NCI-H2227 treated with DMSO at 0.1 percent for 48 hours (cell line): ENCODE results near the gene EPHB1.

Experiments
- DNase-seq: peaks from one replicate; lab custom pipeline; 2025; lab: John Stamatoyannopoulos, UW

Gene EPHB1

DNA sequence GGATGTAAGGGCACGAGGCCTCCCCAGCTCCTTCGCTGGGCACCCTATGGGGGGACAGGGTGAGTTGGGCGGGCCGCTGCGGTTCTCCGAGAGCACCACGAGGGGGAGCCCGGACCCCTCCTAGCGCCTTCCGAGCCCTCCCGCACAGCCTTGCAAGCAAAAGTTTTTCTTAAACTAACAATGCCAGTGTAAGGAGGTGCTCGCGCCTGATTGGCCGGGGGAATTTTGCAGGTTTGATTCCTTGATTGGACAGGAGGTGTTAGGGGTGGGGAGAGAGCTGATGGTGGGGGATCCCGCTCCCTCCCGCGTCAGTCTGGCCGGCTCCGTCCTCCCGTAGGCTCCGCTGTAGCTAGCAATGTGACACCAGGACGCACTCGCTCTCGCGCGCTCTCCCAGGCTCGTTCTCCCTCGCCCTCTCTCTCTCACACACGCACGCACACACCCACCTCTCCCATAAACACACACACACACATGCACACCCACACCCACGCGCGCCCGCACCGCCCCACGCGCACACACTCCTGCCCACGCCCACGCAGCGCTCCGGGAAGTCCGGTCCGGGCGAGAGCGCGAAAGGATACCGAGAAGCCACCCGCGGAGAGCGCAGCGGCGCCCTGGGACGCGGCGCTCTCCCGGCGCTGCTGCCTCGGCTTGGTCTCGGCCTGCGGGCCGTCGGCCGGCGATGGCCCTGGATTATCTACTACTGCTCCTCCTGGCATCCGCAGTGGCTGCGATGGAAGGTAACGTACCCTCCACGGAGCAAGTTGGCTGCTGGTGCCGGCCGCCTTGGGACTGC lies at the start of gene EPHB1:
Gene EPHB1, plus strand, starts transcription at position 311 of the 796 bp plus-strand sequence.
- DNase-seq: peak; percentile 83

- no peak for DNase-seq
Measured at GRCh38 chr3:134748698-134749097, 46.4 kb upstream of the EPHB1 start.

- DNase-seq: no peak
Measured at GRCh38 chr3:134749174-134749573, 45.9 kb upstream of the EPHB1 start.

- DNase-seq: no peak
Measured at GRCh38 chr3:134749802-134750553, 45.1 kb upstream of the EPHB1 start.

DNA sequence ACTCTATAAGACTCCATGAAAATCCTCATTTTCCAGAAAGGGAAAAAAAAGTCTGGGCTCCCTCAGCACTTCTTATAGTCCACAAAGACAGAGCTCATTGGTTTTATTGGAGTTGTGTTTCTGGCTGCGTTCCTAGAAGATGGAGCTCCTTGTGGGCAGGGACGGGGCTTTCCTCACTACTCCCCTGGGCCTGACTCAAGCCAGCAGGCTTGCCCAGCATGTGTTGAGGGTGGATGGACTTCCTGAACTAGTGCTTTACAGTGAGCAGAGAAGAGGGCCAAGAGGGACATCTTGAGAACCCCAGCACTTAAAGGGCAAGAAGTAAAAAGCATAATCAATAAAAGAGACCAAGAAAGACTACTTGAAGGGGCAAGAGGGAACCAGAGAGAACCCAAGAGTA lies 43.2 kb upstream of the EPHB1 start:
- no peak for DNase-seq

DNA sequence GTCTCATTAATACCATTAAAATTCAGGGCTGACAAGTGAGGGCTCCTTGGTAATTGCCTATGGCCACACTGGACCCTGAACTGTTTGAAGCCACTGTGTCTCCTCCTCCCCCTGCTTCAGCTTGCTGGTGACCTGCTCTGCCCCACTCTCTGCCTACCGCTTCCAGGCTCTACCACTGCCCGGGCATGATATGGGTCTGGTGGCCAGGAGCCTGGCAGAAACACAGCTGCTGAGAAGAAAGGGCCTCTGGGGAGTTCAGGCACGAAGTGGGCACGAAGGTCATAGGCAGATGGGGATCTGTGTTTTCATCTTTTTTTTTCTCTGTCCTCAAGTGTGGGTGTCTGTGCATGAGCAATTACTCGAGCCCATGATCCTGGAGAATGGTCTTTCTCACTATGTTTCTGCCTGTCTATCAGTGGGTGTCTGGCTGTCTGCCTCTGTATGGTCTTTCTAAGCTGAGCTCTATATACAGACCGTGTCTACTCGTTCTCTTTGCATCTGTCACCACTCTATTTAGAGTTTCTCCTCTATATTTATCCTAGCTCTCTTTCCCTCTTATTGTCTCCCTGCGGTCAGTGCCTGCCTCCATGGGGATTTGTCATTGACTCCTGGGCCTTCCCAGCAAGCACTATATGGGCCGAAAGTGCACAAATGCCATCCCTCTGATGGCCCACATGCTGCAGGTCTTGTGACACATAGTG lies 42.1 kb upstream of the EPHB1 start:
- no peak for DNase-seq

GRCh38 chr3:134753999-134754742 lies 40.9 kb upstream of the EPHB1 start:
- DNase-seq: no peak

GRCh38 chr3:134754768-134755559 lies 40.1 kb upstream of the EPHB1 start:
- DNase-seq: no peak

GRCh38 chr3:134755821-134756220 lies 39.2 kb upstream of the EPHB1 start:
- no peak for DNase-seq

GRCh38 chr3:134757549-134758069 lies 37.5 kb upstream of the EPHB1 start:
- DNase-seq: no peak

DNA sequence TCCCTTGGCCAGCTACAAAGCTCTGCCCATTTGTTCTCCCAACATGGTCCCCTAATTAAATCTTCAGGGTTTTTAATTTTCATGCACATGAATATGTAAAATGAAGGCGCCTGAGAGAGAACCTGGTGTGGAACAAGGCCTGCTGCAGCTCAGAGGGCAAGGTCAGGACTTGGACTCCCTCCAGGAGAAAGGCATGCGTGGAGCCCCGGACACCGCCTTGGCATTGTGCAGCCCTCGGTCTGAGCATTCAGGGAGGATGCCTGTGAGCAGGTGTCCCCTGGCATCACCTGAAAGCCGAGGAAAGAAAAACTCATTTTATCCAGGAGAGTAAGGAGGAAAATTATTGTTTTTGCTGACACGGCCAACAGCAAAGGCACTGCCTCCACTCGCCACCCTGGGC lies 33.8 kb upstream of the EPHB1 start:
- DNase-seq: no peak

DNA sequence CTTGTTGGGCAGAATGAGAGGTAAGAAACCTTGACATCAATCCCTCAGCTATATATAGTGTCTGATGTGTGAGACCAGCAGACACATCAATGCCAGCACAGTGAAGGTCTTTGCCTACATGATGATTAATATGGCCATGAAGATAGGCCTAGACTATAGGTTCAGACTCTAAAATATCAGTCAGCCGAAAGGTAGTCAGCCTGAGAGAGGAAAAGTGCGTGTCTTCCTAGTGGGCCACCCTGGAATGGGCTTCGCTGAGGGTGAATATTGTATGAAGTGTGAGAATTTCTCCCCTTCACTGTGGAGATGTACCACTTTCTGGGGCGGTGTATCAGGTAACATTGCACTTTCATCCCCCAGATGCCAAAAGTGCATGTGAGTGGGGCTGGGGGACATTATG lies 33.0 kb upstream of the EPHB1 start:
- no peak for DNase-seq

- no peak for DNase-seq
Measured at GRCh38 chr3:134765468-134765867, 29.6 kb upstream of the EPHB1 start.

DNA sequence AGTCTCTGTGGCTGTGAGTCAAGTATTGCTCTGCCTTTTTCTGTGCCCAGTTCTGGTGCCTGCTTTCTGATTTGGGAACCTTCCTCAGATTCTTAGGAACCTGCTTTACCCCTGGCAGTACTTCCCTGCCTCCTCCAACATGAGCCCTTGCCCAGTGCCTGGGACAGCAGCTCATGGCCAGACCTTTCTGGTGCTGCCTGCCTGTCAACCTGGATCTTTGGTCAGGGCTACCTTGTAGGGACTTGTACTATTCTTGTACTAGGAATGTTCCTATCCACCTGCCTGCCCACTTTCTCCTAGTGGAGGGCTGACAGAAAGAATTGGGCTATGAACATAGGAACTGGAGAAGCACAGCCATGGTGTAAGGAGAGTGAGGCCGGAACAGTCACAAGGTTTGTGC lies 28.8 kb upstream of the EPHB1 start:
- no peak for DNase-seq

- no peak for DNase-seq
Measured at GRCh38 chr3:134768116-134768515, 26.9 kb upstream of the EPHB1 start.

DNA sequence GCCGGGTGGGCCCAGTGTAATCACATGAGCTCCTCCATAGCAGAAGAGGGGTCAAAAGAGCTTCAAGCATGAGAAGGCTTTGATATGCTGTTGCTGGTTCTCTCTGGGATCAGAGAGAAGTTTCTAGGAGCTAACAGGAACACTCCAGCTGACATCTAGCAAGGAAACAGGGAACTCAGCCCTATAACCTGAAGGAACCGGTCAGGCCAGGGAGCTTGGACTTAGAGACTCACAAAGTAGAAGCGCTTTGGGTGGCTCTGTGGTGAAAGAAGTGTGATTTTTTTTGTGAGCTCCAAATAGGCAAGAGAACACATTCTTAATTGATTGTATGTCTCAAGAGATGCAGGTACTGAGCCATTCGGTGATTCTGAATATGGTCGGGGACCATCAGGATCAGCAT lies 26.2 kb upstream of the EPHB1 start:
- DNase-seq: no peak

DNA sequence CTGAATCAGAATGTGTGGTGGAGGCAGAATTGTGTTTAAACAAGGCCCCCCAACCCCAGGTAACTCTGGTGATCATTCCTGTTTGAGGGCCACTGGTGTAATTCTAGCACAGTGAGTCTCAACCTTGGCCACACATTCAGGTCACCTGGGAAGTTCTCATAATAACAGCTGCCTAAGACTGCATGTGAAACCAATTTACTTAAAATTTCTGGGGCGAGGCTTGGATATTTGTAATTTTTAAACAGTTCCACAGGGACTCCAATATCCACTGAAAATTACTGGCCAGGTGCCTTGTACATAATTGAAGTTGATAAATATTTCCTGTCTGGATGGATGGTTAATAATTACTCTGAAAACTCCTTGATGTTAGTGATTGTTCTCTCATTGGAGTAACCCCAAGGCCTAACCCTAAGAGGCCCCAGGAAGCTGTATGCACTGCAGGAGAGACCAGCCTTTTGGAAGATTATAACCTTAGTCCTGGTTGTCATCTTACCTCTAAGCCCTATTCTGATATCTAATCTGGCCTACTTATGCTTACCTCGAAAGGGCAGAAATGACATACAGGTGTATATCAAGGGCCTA lies 25.7 kb upstream of the EPHB1 start:
- DNase-seq: no peak

GRCh38 chr3:134772011-134772410 lies 23.0 kb upstream of the EPHB1 start:
- DNase-seq: no peak

- no peak for DNase-seq
Measured at GRCh38 chr3:134772591-134772990, 22.5 kb upstream of the EPHB1 start.

- DNase-seq: no peak
Measured at GRCh38 chr3:134775831-134776230, 19.2 kb upstream of the EPHB1 start.

DNA sequence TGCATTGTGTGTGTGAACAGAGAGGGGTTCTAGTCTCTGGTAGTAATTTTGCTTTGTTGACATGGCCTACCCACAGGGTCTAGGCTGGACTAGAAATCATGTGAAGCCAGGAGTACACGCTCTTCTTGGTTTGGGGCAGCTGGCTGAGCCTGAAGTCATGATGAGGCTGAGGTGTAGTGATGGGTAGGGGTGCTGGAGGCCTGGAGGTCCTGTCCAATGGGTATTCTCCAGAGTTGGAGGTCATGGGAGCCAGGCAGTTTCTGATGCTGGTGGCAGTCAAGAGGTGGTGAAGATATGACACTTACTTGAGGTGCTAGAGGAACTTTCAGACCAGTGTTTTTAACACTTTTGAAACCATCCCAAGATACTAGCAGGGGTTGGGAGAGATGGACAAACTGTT lies 18.5 kb upstream of the EPHB1 start:
- DNase-seq: no peak
